GM21576 (cell line): Measurements from ENCODE around the gene KRTAP10-5.
"Not testable (repeated sequence)": the region's sequence is repeated elsewhere in the genome, so short reads cannot be mapped to it uniquely, and the experiment has no call there.

Experiments
- ATAC-seq: cut with Tn5 transposase; IDR thresholded peaks from one replicate; pipeline ENCODE4 v1.9.1; 2021; ENCODE audit warnings: mild to moderate bottlenecking, moderate library complexity; ENCODE audit not compliant: unreplicated experiment

Gene KRTAP10-5

DNA sequence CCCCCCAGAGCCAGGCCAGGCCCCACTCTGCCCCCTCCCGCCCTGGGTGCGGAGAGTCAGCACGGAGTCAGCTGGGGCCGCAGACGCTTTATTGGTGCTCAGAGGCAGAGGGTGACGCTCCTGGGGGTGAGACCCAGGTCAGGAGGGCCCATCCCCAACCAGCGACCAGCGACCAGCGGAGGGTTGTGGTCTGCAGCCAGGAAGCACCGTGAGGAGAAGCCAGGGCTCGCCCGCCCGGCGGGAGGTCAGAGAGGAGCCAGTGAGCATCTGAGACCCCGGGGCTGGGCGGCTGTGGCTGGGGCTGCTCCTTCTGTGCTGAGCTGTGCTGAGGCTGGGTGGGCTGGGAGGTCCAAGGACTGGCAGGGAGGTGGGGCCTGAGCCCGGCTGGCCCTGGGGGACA, 30.1 kb downstream of the KRTAP10-5 start:
- ATAC-seq: not testable (repeated sequence)

DNA sequence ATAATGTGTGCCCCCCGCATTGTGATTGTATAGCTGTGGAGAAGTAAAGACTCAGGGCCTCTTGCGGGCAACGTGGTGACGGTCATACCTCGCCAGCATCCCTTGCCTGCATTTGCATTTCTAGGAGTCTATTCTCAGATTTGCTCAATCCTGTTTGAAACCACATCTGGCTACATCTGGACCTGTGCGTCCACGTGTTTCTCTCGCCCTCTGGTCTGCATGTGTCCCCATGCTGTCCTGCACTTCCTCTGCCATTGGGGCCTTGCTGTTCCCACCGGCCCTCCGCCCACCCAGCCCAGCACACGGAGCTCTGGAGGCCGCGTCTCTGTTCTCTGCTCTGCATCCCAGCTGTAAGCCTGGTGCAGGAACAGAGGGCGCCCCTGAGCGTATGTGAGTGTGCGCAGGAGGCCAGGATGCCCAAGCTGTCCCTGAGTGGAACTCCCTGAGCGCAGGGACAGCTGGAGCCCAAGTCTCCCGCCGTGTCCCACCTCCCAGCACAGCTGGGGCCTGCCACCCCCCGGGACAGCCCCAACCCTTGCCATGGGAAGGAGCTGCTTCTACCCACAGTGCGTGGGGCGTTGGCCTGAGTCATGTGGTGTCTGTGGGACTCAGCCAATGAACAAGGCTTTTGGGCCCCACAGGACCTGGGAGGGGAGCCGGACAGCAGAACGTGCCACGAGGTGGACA, 30.7 kb downstream of the KRTAP10-5 start:
- ATAC-seq: no peak

GRCh38 chr21:44548922-44549321, 31.5 kb downstream of the KRTAP10-5 start:
- ATAC-seq: no peak

GRCh38 chr21:44548381-44548780, 32.0 kb downstream of the KRTAP10-5 start:
- no peak for ATAC-seq

- ATAC-seq: no peak
Measured at GRCh38 chr21:44547656-44548331, 32.6 kb downstream of the KRTAP10-5 start.

- ATAC-seq: no peak
Measured at GRCh38 chr21:44544566-44544965, 35.8 kb downstream of the KRTAP10-5 start.

DNA sequence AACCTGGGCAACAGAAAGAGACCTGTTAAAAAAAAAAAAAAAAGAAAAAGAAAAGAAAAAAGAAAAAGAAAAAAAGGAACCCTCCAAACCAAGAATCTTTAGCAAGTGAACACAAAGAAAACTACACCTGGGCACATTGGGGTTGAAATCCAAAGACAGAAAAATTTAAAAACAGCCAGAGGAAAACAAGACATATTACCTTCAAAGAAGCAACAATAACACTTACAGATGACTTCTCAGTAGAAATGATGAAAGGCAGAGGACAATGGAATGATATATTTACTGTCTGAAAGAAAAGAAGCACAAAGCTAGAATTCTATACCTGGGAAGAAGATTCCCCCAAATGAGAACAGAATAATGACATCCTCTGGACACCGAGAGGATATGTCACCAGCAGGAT, 37.7 kb downstream of the KRTAP10-5 start:
- no peak for ATAC-seq

- ATAC-seq: no peak
Measured at GRCh38 chr21:44540741-44541288, 39.6 kb downstream of the KRTAP10-5 start.

- no peak for ATAC-seq
Measured at GRCh38 chr21:44539991-44540666, 40.3 kb downstream of the KRTAP10-5 start, which contains the start of gene KRTAP10-1. TSS of gene KRTAP10-1 (minus strand) at chr21:44540195. CDS start at chr21:44540150, 45 bp downstream.

GRCh38 chr21:44539046-44539445, 41.4 kb downstream of the KRTAP10-5 start:
- no peak for ATAC-seq

- ATAC-seq: no peak
Measured at GRCh38 chr21:44537930-44538911, 42.2 kb downstream of the KRTAP10-5 start.

- ATAC-seq: no peak
Measured at GRCh38 chr21:44535963-44536362, 44.4 kb downstream of the KRTAP10-5 start.

GRCh38 chr21:44534688-44535087, 45.7 kb downstream of the KRTAP10-5 start:
- no peak for ATAC-seq

GRCh38 chr21:44533891-44534627, 46.3 kb downstream of the KRTAP10-5 start:
- ATAC-seq: no peak

GRCh38 chr21:44533121-44533890, 47.1 kb downstream of the KRTAP10-5 start:
- ATAC-seq: no peak

DNA sequence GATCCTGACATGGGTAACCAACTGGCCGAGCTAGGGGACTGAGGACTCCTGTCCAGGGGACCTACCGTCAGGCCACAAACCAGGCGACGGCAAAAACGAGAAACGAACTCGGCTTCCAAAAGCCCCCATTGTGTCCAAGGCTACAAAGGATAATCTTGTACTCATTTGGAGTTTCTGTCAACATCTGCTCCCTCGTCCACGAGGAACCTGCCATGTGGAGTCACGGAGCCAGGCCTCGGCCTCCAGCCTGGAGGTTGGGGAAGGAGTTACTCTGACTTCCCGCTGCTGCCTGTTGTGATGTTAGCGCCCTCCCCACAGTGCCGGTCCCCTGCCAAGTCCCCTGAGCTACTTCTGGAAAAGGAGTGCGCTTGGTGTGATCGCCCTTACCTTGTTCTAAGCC, 47.7 kb downstream of the KRTAP10-5 start:
- no peak for ATAC-seq

- ATAC-seq: no peak
Measured at GRCh38 chr21:44531606-44532564, 48.5 kb downstream of the KRTAP10-5 start.
